Fibroblast of pulmonary artery (primary cell): ENCODE results near the gene FAM174A.

Source experiments
- DNase-seq: peaks from one replicate; pipeline ENCODE4 v3.0.0-alpha.2; 2010; ENCODE audit warnings: low read depth
- H3K4me3 ChIP-seq: replicated peaks from 2 replicates; pipeline ENCODE4 v1.5.1; 2011; ENCODE audit warnings: low read depth, mild to moderate bottlenecking, control low read depth, low read length, moderate library complexity
- TF ChIP-seq, protein P1 (sequence below): IDR thresholded peaks from 2 replicates; pipeline ENCODE4 v1.5.1; 2011; ENCODE audit warnings: mild to moderate bottlenecking, control low read depth, low read length, inconsistent platforms; ENCODE audit errors: missing control alignments

FAM174A gene

DNA sequence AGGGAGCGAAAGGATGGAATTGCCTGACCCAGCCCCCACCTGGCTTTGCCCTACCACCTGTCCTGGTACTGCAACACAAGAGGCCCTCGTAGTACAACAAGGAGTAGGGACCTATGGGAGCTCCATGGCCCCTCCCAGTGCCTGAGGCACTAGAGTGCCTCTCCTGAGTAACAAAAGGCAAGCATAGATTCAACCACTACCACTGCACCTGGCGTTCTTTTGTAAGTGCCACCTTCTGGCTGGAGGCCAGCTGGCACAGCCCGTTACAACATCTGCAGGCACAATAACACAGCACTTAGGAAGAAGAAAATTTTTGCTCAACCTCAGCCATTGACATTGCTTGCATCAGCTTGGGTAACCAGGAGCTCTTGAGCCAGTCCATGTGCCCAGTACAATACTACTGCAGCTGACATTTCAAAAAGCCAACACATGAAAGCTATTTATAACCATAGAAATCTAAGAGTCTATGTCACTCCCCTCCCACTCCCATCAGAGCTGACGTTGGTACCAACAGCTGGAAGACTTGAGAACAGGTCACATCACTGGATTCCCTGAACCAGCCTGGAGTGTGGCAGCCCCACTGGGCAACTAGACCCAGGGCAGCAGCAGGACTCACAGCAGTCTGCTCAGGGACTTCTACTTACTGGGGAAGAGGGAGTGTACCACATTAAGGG is 17.7 kb upstream of the FAM174A start:
- no peak overlapping the region for H3K4me3 ChIP-seq
- DNase-seq: no peak
- TF ChIP-seq, protein P1, sequence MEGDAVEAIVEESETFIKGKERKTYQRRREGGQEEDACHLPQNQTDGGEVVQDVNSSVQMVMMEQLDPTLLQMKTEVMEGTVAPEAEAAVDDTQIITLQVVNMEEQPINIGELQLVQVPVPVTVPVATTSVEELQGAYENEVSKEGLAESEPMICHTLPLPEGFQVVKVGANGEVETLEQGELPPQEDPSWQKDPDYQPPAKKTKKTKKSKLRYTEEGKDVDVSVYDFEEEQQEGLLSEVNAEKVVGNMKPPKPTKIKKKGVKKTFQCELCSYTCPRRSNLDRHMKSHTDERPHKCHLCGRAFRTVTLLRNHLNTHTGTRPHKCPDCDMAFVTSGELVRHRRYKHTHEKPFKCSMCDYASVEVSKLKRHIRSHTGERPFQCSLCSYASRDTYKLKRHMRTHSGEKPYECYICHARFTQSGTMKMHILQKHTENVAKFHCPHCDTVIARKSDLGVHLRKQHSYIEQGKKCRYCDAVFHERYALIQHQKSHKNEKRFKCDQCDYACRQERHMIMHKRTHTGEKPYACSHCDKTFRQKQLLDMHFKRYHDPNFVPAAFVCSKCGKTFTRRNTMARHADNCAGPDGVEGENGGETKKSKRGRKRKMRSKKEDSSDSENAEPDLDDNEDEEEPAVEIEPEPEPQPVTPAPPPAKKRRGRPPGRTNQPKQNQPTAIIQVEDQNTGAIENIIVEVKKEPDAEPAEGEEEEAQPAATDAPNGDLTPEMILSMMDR: no peak

DNA sequence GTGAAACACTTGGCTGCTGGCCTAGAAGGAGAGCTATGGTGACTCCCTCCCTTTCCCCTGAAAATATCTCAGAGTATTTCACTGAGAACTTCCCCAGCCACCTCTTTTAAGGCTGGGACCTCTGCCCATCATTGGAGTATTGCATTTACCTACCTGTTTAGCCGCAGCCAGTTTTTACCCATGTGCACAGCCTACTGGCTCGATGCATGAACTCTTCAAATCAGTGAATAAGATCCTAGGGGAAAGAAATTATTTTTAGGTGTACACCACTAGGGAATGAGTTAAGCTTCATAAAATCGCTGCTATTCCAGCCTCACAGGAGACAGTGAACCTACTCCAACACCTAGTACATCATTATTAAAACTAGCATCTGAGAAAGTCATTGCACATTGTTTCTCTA is 16.8 kb upstream of the FAM174A start:
- TF ChIP-seq, protein P1: no peak
- no peak for DNase-seq
- no peak overlapping the region for H3K4me3 ChIP-seq

DNA sequence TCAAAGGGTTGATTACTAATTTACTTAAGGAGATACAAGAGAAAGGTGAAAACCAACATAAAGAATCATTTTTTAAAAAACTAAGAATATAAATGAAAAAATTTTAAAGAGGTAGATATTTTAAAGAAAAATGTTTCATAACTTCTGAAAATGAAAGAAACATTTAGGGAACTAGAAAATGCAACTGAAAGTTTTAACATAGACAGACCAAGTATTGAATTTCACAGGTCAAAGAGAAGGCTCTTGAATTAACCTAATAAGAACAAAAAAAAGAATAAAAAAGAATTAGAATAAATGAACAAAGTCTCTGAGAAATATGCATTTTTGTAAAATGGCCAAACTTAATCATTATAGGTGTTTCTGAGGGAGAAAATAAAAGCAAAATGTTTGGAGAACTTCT is 16.1 kb upstream of the FAM174A start:
- no peak for DNase-seq
- TF ChIP-seq, protein P1: no peak
- no peak overlapping the region for H3K4me3 ChIP-seq

DNA sequence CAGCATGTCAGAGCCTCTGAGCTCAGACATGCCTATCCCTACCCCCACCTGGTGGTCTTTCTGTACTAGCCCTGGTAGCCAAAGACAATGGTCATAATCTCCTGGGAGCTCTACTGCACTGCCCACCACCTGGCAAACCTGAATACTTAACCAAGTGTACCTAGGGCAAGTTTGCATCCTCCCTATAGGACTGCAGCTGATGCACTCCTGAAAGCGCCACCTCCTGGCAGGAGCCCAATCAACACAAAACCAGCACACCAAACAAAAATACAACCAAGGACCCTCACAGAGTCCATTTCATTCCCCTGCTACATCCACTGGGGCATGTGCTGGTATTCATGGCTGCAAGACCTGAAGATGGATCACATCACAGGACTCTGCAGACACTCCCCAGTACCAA is 14.8 kb upstream of the FAM174A start:
- TF ChIP-seq, protein P1: no peak
- H3K4me3 ChIP-seq: no peak overlapping the region
- DNase-seq: no peak

DNA sequence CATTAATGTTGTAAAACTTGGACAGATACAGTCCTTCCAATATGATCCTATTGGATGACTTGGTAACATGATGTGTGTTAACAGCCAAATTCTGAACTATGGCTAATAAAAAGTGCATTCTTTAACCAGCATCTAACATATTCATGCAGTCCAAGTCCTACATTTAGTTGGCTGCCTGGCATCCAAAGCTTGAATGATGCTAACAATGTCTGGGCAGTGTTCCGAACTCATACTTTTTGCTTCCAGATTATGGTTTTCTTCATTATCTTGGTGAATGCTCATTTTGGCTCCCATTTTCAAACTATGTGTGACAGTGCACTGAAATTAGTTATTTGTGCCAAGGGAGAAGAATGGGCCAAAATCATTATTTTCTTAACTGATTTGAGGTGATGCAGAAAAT is 2.8 kb downstream of the FAM174A start:
- TF ChIP-seq, protein P1: no peak
- DNase-seq: no peak
- H3K4me3 ChIP-seq: no peak overlapping the region

- no peak overlapping the region for H3K4me3 ChIP-seq
- no peak for DNase-seq
- TF ChIP-seq, protein P1: no peak
Measured at GRCh38 chr5:100539519-100539918, 4.3 kb downstream of the FAM174A start.

DNA sequence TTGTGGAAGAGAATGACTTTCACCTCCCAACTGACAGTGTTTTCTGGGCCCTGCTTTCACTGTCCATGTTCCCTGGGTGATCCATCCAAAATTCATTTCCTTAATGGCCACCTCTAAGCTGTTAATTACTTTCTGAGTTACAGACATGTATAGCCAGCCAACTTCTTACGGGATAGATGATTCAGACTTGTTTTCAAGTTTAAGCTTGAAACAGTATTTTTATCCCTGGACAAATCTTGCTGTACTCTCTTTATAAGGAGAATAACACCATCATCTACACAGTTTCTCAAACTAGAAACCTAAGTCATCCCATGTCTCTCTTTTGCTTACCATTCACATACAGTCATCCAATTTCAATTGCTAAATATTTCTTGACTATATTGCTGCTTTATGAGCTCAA is 6.9 kb downstream of the FAM174A start:
- no peak overlapping the region for H3K4me3 ChIP-seq
- no peak for DNase-seq
- TF ChIP-seq, protein P1: no peak
